ENCODE measurements around the gene ADCY7.
A peak's percentile ranks its signal among the peaks of the same experiment; 100 is the strongest.

Gene ADCY7

DNA sequence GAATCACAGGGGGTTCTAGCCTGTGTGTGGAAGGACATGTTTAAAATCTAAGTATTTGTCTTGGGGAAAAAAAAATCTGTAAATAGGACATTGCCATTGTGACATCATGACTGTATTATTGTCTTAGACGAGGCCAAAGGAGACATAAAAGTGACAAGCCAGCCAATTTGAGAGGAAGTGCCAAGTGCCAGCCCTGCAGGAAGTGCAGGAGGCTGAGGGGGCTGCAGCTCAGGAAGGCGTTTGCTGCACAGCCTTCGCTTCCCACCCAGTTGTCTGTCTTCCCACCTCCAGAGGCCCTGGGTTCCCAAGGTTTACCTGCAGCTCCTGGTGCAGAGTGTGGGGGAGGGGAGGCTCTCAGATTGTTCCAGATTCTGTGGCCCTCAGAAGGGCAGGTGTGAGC lies 1.3 kb downstream of the ADCY7 start:
- DNase-seq (ENCODE audit: low spot score) = no peak

DNA sequence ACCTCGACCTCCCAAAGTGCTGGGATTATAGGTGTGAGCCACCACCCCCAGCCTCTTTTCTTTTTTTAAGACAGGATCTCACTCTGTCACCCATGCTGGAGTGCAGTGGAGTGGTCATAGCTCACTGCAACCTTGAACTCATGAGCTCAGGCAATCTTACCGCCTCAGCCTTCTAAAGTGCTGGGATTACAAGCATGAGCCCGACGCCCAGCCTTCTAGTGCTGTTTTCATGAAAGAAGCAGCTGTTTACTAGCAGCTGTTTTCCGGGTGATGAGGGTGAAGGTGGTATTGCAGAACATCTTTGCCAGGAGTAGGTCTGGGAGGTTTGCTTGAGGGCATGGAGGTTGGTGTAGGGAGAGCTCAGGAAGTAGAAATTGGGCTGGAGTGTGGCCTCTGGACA lies 2.0 kb downstream of the ADCY7 start:
- DNase-seq (ENCODE audit: low spot score) = no peak

DNA sequence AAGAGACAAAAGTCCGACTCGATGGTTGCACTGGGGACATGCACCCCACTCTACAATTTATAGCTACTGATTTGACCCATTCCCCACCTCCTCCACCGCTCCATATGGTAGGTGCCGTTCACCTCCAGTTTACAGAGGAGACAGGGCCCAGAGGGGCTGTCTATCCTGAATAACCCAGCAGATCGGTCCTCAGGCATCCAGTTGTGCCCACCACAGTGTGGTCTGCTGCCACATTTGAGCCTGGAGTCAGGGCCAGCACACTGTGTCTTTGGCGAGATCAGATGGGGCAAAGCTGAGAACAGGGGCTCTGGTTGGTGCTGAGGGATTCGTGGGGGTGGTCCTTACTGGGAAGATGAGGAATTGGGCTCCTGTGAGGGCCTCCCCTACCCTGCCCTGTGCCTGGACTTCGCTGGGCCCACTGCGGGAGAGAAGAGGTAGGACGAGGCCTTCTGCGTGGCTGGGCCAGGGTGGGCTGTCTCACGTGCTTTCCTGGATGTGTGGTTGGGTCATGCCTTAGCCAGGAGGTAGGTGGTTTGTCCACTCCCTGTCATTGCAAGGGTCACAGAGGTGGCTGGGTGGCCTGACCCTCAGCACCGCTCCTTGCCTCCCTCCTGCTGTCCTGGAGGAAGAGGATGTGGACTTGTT lies 2.8 kb downstream of the ADCY7 start:
- DNase-seq (ENCODE audit: low spot score) = no peak

DNA sequence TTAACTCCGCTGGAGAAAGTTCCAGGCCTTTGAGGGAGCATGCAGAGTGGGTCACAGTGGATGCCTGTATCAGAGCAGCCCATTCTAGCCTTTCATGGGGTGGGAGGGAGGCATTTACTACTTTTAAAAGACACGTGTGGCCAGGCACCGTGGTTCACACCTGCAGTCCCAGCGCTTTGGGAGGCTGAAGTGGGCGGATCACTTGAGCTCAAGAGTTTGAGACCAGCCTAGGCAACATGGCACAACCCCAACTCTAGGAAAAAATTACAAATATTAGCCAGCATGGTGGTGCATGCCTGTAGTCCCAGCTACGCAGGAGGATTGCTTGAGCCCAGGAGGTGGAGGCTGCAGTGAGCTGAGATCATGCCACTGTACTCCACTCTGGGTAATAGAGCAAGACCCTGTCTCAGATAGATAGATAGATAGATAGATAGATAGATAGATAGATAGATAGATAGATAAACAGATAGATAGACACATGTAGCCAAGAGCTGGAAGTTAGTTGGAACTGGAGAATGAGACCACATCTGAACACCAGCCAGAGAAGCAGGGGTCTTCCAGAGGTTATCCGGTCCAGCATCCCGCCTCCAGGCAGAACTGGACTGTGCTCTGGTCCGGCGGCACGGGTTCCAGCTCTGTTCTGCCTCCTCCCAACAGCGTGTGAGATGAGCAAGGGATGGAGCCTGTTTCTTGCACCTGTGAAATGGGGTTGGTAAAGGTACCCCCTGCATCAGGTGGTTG lies 3.6 kb downstream of the ADCY7 start:
- DNase-seq (ENCODE audit: low spot score) = no peak

DNA sequence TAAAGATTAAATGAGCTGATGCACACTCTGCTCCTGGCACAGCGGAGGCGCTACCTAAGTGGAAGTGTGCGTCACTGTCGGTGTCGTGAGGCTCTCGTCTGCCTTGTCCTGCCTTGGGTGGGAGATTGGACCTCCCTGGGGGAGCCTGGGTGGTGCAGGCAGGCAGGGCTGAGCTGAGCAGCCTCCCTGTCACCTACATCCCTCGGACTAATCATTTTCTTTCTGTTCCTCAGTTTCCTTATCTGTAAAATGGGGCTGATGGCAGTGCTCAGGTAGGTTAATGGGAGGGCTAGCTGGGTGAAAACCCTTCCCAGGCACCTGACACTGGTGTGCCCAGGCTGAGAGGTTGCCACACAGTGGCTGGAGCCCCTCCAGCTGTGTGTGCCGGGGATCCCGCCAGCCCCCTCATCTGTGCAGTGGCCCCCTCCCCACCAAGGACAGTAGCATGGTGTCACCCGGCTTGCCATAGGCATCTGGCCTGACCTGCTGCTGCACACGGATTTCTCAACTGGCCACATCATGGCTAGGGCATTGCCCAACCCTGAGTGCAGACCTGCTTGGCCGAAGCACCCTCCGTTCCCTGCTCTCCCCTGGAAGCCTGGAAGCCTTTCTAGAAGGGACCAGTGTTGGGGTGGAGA lies 4.3 kb downstream of the ADCY7 start:
- DNase-seq (ENCODE audit: low spot score) = no peak

DNA sequence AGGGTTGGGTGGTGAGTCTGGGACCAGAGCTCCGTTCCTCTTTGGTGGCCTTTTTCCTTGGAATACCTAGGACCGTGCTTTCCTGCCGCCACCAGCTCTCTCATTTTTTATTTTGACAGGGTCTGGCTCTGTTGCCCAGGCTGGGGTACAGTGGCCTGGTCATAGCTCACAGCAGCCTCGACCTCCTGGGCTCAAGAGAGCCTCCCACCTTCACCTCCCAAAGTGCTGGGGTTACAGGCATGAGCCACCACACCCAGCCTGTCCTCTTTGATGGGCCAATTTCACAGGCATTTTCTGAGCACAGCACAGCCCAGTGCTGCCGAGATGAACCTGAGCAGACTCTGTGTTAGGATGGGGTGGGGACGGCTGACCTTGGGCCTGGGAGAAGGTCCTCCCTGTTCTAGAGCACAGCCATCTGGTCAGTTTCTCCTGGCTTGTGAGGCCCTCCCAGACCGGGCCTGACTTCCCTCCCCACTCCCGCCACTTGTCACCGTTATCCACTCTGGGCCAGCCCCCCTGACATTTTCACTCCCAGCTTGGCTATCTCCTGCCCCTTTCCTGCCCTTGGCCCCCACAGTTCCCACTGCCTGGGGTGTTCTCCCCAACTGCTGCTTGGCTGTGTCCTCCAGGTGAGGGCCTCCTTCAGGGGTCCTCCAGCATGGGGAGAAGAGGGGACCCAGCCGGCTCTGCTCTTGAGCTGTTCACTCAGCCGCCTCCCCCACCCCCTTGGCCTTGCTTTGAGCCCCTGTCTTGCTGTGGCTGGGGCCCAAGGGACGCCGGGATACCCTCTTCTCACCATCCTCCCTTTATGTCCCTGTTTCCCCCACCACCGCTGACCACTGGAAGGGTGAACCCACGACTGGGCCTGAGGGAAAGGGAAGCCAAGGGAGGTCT lies 5.0 kb downstream of the ADCY7 start:
- DNase-seq (ENCODE audit: low spot score) = no peak

DNA sequence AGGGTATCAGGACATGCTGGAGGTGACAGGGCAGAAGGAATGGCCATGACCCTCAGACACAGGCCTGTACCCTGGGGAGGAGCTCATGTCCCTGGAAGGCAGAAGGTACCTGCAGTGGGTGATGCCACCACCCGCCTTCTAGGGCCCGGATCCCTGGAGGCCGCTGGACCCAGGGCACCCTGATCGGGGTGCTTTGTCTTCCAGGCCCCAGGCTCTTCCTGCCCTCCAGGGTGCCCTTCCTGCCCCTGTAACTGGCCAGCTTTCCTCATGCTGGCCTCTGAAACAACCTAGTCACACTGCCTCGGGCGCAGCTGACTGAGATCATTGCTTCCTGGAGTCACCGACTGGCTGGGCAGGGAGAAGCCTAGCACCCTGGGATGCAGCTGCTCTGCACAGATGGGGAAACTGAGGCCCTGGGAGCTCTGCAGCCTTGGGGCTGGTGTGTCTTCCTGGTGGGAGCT lies 5.8 kb downstream of the ADCY7 start:
- no peak for DNase-seq (ENCODE audit: low spot score)

DNA sequence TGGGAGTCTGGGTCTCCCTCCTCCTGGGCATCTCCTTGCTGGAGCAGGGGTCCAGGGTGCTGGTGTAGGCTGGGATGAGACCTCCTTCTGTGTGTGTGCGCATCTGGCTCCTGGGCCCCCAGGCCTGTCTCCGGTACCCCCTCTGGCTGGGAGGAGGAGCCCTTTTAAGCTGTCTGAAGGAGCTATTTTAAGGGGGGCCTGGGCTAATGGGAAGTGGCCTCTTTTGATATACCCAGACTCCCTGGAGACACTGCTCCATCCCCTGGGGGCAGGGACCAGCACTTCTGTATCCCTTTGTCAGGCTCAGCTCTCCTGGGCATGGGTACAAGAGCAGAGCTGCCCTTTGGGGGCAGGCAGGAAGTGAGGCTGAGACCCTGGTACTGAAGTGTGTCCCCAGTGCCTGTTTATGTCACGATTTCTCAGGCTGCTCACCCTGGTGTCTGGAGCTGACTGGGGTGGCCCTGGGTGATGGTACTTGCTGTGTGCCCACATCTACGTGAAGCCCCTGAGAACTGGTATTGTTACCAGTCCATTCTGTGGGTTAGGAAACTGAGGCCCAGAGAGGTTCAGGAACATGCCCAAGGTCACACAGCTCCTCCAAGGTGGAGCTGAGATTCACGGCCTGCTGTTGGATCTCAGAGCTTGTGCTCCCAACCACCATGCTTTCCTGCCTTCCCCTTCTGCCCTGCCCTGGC lies 6.5 kb downstream of the ADCY7 start:
- DNase-seq (ENCODE audit: low spot score) = no peak

DNA sequence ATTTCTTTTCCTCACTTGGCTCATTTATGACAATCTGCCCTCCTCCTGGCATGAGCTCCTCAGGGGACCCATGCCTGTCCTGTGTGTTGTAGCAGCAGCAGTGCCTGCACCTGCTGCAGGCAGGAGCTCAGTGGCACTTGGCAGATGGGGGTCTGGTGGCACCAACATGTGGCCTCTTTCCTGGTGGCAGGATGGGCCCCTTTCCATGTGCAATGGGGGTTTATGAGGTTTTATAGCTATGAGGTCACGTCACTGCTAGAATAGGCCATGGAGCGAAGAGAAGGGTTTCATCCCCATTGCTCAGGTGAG lies 7.0 kb downstream of the ADCY7 start:
- DNase-seq (ENCODE audit: low spot score) = no peak

DNA sequence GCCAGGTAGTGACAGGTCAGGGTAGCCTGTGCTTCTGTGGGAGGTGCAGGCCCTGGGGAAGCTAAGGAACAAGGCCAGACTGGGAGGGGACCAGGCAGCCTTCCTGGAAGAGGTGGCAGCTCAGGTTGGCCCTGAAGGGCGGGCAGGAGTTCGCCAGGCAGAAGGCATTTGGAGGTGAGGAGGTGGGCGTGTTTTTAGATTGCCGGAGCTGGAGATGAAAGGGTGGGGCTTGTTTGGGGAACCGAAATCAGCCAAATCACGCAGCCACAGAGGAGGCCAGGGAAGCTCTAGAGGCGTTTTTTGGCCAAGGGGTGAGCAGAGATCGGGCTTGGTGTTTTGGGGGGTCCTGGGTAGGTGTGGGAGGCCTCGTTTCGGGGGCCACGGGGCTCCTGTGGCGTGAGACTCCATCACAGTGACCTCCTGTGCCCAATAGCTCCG lies 7.6 kb downstream of the ADCY7 start:
- peak; percentile 91 for DNase-seq (ENCODE audit: low spot score)

DNA sequence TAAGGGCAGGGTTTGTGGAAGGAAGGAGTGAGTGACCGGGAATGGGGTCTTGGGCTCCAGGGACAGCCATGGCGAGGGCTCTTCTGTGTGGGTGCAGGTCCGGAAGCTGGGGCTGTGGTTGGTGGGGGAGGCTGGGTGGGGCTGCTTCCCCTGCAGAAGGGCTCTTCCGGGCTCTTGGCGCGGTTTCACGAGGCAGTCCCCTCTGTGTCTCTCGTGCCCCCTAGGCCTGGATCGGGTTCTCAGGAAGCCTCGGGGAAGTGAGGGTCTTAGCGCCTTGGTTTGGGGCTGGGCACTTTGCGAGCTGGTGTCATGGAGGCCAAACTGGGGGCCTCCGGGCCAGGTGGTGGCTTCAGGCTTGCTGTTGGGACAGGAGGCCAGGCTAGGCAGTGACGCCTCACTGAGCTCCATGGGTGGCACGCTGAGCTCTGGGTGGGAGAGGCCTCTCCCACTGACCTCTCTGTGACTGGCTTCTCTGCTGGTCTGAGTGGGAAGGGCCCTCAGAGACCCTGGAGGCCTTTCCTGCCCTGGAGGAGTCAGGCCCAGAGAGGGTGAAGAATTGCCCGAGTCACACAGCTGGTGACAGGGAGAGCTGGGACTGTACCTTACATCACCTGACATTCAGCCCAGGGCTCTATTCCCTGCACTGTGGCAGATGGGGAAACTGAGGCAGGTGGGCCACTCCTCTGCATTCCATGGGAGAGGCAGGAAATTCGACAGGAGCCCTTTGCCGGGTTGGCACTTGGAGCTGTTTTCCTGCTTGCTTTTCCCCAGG lies 8.2 kb downstream of the ADCY7 start:
- peak; percentile 60 for DNase-seq (ENCODE audit: low spot score)

DNA sequence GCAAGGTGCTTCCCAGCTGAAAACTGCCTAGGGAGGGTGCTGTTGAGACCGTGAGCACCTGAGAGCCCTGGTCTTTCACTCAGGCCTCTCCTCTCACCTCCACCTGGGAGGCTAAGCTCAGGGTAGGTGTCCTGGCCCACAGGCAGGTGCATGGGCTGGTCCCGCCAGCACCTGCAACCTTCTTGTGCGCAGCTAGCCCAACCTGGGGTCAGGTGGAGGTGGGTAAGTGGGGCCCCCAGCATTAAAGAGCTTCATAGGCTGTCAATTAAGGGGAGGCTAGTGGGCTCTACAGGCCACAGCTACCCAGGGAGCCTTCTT lies 8.7 kb downstream of the ADCY7 start:
- no peak for DNase-seq (ENCODE audit: low spot score)

DNA sequence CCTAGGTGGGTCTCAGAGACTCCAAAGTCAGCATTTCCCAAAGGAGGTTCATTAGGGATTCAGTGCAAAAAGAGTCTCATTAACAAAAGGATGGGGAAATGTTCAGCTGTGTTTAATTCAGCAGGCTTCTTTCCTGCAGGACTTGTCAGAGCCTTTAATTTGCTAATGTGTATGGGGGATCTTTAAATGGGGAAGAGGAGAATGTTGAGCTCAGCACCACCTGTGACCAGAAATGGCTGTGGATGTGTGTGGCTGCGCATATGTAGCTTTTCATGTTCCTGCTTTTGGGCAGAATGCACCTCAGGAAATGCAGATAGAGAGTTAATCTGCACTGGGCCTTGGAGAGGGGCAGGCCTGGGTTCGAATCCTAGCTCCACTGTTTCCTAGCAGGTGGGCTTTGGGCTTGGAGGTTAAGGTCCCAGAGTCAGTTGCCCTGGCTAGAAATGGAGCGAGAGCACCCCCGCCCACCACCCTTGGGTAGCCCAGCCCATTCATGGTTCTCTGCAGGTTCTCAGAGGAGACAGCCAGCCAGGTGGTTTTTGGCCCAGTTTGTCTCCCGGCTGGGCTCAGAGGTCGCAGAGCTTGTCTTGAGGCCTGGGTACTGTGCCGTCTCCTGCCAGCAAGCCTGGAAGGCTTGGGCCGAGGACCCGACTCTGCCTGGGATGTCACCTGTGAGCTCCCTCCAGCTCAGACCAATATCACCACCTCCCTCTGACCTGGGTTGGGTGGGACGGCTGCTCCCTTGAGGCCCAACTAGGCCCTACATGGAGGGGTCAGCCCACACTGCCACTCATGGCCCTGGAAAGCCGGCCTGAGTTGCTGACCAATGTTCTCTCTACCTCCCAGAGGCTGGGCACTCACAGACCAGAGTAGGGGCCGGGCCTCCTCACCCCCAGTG lies 9.3 kb downstream of the ADCY7 start:
- DNase-seq (ENCODE audit: low spot score) = peak; percentile 36

DNA sequence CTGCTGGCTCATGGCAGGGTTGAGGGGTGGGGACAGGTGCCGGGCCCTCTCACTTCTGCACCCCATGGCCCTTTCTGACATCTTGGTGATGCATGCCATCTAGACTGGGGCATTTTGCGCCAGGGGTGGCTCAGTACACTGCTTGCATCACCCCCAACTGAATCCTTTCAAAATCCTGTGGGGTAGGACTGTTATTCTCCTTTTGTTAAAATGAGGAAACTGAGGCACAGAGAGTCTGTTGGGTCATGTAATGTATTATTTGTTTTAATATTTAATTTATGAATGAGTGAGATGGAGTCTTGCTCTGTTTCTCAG lies 9.9 kb downstream of the ADCY7 start:
- no peak for DNase-seq (ENCODE audit: low spot score)

DNA sequence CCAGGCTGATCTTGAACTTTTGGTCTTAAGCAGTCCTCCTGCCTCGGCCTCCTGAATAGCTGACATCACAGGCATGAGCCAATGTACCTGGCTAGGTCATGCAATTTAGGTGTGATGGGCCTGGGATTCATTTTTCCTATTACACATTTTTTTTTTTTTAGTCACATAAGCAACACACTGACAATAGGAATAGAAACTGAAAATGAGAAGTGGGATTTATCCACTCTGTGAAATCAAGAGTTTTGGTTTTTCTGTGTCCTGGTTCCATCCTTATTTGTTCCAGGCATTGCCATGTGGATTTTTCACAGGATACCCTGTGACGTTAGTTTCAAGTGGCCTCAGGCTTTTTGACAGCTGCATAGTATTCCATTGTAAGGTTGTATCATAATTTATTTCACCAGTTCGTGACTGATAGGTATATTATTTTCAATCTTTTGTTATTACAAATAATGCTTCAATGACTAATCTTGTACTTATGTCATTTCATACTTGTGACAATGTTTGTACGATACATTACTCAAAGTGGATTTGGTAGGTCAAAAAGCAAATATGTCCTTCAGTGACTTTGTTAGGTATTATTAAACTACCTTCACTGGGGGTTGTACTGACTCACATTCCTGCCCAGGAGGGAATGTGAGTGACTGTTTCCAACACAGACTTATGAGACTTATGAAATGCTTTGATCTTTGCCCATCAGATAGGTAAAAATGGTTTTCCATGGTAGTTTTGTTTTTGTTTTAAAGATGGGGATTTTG lies 10.6 kb downstream of the ADCY7 start:
- DNase-seq (ENCODE audit: low spot score) = no peak

DNA sequence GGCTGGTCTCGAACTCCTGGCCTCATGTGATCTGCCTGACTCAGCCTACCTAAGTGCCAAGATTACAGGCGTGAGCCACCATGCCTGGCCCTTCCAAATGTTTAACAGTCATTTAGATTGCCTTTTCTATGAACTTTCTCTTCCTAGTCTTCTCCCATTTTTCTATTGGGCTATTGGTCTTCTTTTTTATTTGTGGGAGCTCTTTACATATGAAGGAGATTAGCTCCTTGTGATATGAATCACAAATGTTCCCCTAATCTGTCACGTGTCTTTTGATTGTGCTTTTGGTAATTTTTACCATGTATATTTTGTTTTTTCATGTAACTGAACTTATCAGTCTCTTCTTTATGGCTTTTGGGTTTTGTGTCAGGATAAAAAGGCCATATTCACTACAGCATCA lies 11.9 kb downstream of the ADCY7 start:
- no peak for DNase-seq (ENCODE audit: low spot score)

DNA sequence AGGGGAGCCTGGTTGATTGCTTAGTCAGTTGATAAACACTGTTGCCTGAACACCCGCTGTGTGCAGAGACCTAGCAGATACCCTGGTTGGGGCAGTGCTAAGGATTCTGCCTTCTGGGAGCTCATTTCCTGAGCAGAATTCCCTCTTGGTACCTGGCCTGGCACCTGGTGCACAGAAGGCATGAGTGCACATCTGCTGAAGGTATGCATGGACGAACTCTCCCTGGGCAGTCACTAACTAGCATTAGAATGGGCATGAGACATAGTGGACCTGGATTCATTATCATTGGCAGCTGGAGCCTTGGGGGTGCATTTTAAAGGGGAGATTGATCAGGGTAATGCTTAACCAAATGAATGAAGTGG lies 13.1 kb downstream of the ADCY7 start:
- DNase-seq (ENCODE audit: low spot score) = no peak

DNA sequence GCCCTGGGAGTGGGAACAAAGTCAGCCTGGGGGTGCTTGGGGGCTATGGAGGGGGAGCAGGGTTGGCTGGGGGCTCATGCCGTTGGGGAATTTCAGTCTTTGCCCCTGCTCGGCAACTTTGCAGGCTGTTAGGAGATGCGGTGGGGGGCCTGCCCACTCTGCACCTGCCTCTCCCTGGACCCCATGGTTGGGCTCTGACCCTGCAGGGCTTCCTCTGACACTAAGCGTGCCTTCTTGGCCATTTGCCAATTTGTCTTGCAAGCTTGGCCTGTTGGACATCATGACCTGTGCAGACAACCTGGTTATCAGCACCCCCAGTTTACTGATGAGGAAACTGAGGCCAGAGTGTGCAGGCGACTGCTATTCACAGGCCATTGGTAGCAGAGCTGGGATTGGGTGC lies 14.6 kb downstream of the ADCY7 start:
- DNase-seq (ENCODE audit: low spot score) = no peak

DNA sequence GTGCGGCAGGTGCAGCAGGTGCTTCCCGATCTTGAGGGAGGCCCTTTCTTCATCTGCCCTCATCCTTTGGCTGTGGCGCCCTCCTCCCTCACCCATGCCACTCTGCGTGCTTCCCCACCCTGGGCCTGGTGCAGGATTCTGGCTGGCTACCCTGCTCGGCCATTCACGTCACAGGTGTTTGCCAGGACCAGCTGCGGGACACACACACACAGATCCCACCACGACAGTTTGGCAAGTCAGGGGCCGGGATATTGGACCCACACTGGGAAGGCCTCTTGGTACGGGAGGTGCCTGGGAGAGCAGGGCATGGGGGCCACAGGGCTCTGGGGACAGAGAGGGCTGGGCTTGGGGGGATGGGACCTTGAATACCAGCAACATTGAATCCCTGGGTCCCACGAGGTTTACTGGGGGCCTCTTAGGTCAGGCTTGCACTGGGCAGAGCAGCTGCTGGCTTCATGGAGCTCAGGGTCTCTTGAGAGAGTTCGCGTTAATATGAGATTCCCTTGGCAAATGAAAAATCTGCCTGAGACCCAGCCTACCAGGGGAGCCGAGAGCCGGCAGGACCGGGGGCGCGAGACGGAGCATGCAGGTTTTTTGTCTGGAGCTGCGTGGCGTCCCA lies 15.1 kb downstream of the ADCY7 start:
- DNase-seq (ENCODE audit: low spot score) = no peak

Measured in NAMALWA (cell line).